Stomach (tissue), 4 donors: ENCODE measurements around the gene ZNF584.

Experiments
- POLR2A ChIP-seq, 4 donors: fragments of 450-650 bp; IDR thresholded peaks; one replicate each; pipeline ENCODE4 v1.6.1; 2016; ENCODE audit warnings: antibody characterized with exemption in 4 of 4, control low read depth in 2 of 4, mild to moderate bottlenecking in 1 of 4, moderate library complexity in 1 of 4
- POLR2AphosphoS5 ChIP-seq, 3 donors: sonication (generic); formaldehyde crosslinking; IDR thresholded peaks; one replicate each; pipeline ENCODE4 v1.6.1; 2016; ENCODE audit warnings: antibody characterized with exemption in 3 of 3
- TF ChIP-seq, protein P1 (sequence below), 7 experiments: fragments of 450-650 bp in 4 of 7; fragments of 200-600 bp in 3 of 7; sonication (generic) in 3 of 7; IDR thresholded peaks; one replicate each; pipeline ENCODE4 v1.5.1; 2016 to 2019; ENCODE audit warnings: antibody characterized with exemption in 7 of 7, control low read depth in 2 of 7, mild to moderate bottlenecking in 1 of 7

GRCh38 chr19:58416604-58417003 is 8.2 kb downstream of the ZNF584 start:
- TF ChIP-seq POLR2AphosphoS5 (IDR thresholded peaks at IDR 0.05) (no peak), POLR2A (IDR thresholded peaks at IDR 0.05) (no peak)
- TF ChIP-seq, protein P1, sequence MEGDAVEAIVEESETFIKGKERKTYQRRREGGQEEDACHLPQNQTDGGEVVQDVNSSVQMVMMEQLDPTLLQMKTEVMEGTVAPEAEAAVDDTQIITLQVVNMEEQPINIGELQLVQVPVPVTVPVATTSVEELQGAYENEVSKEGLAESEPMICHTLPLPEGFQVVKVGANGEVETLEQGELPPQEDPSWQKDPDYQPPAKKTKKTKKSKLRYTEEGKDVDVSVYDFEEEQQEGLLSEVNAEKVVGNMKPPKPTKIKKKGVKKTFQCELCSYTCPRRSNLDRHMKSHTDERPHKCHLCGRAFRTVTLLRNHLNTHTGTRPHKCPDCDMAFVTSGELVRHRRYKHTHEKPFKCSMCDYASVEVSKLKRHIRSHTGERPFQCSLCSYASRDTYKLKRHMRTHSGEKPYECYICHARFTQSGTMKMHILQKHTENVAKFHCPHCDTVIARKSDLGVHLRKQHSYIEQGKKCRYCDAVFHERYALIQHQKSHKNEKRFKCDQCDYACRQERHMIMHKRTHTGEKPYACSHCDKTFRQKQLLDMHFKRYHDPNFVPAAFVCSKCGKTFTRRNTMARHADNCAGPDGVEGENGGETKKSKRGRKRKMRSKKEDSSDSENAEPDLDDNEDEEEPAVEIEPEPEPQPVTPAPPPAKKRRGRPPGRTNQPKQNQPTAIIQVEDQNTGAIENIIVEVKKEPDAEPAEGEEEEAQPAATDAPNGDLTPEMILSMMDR (IDR thresholded peaks at IDR 0.05), result no peak
